ENCODE results near the gene MEIS1.
"Not testable (repeated sequence)": the region's sequence is repeated elsewhere in the genome, so short reads cannot be mapped to it uniquely, and the experiment has no call there.

The MEIS1 gene

GRCh38 chr2:66434679-66435548 is at the start of gene MEIS1:
TSS of gene MEIS1 (plus strand) at chr2:66435125. CDS start at chr2:66435857, 732 bp downstream.
- DNase-seq: no peak

- DNase-seq: no peak
Observed at GRCh38 chr2:66387016-66387753, 47.7 kb upstream of the MEIS1 start.

GRCh38 chr2:66389651-66390131 is 45.2 kb upstream of the MEIS1 start:
- no peak for DNase-seq

- DNase-seq: no peak
Observed at GRCh38 chr2:66390152-66390551, 44.8 kb upstream of the MEIS1 start.

- no peak for DNase-seq
Observed at GRCh38 chr2:66390811-66391210, 44.1 kb upstream of the MEIS1 start.

- not testable (repeated sequence) for DNase-seq
Observed at GRCh38 chr2:66391240-66391639, 43.7 kb upstream of the MEIS1 start.

GRCh38 chr2:66405473-66405872 is 29.5 kb upstream of the MEIS1 start:
- DNase-seq: no peak

- DNase-seq: no peak
Observed at GRCh38 chr2:66408905-66409304, 26.0 kb upstream of the MEIS1 start.

GRCh38 chr2:66412874-66413273 is 22.1 kb upstream of the MEIS1 start:
- no peak for DNase-seq

GRCh38 chr2:66414896-66415295 is 20.0 kb upstream of the MEIS1 start:
- no peak for DNase-seq

- DNase-seq: no peak
Observed at GRCh38 chr2:66418381-66418780, 16.5 kb upstream of the MEIS1 start.

- no peak for DNase-seq
Observed at GRCh38 chr2:66421612-66422011, 13.3 kb upstream of the MEIS1 start.

GRCh38 chr2:66423391-66424124 is 11.4 kb upstream of the MEIS1 start:
- no peak for DNase-seq

- no peak for DNase-seq
Observed at GRCh38 chr2:66426244-66427111, 8.4 kb upstream of the MEIS1 start.

GRCh38 chr2:66427300-66427699 is 7.6 kb upstream of the MEIS1 start:
- DNase-seq: no peak

GRCh38 chr2:66428986-66429612 is 5.8 kb upstream of the MEIS1 start:
- DNase-seq: no peak

GRCh38 chr2:66429693-66430504 is 5.0 kb upstream of the MEIS1 start:
- no peak for DNase-seq

GRCh38 chr2:66430505-66431273 is 4.2 kb upstream of the MEIS1 start:
- DNase-seq: no peak

GRCh38 chr2:66431274-66431642 is 3.7 kb upstream of the MEIS1 start:
- DNase-seq: no peak
